ENCODE data around the gene AGAP2. TPM values are rescaled to one million over a fixed set of nuclear protein-coding genes. Genes with fewer than 3 reads are reported as not detected.
"Not testable (repeated sequence)": the region's sequence is repeated elsewhere in the genome, so short reads cannot be mapped to it uniquely, and the experiment has no call there.

The AGAP2 gene
- polyA plus RNA-seq, 1 donor from 2014 or later = 4.1 TPM

GRCh38 chr12:57698414-57698813 lies 40.1 kb downstream of the AGAP2 start:
- peaks cover 12 to 32% (median 16%) of the 10 kb centered on the region in 3 donors for H3K4me1 Mint-ChIP-seq
- no peak overlapping the region for H3K27ac Mint-ChIP-seq
- no peaks in the 10 kb centered on the region for H3K27me3 Mint-ChIP-seq
- H3K9me3 Mint-ChIP-seq = peaks cover 0 to 5% (median 0%) of the 10 kb centered on the region in 3 donors
- peaks cover 20% of the 10 kb centered on the region for H3K36me3 Mint-ChIP-seq
- peak overlapping the region in 1 of 4 donors; percentile 12 for H3K4me3 Mint-ChIP-seq

DNA sequence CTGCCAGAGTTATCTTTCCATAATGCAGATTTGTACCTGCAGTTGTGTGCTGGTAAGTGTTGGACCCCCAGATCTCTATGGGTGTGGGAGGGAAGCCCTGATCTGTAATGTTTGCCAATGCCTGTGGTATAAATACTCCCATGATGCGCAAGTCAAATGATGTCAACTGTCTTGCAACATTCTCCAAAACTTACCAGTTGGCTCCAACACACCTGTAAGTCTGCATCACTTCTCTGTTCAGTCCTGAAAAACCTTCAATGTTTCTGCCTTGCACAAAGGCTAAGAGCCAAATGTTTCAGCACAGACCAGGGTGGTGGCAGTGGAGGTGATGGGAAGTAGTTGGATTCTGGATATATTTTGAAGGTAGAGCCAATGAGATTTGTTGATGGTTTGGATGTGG lies 41.5 kb downstream of the AGAP2 start:
- peak overlapping the region in 1 of 4 donors; percentile 41 for H3K4me3 Mint-ChIP-seq

GRCh38 chr12:57695770-57696432 lies 42.6 kb downstream of the AGAP2 start:
- Mint-ChIP-seq H3K9me3 (no peaks in the 10 kb centered on the region), H3K4me1 (peaks cover 12 to 20% (median 15%) of the 10 kb centered on the region in 3 donors), H3K27me3 (no peaks in the 10 kb centered on the region), H3K4me3 (peak overlapping the region in 1 of 4 donors; percentile 18), H3K27ac (no peak overlapping the region), H3K36me3 (peaks cover 8% of the 10 kb centered on the region)

More for the DNA sequence above, 41.5 kb downstream of the AGAP2 start:
- Mint-ChIP-seq H3K36me3 (peaks cover 9% of the 10 kb centered on the region), H3K27me3 (no peaks in the 10 kb centered on the region), H3K9me3 (no peaks in the 10 kb centered on the region), H3K4me1 (peaks cover 12 to 22% (median 15%) of the 10 kb centered on the region in 3 donors), H3K27ac (no peak overlapping the region)

DNA sequence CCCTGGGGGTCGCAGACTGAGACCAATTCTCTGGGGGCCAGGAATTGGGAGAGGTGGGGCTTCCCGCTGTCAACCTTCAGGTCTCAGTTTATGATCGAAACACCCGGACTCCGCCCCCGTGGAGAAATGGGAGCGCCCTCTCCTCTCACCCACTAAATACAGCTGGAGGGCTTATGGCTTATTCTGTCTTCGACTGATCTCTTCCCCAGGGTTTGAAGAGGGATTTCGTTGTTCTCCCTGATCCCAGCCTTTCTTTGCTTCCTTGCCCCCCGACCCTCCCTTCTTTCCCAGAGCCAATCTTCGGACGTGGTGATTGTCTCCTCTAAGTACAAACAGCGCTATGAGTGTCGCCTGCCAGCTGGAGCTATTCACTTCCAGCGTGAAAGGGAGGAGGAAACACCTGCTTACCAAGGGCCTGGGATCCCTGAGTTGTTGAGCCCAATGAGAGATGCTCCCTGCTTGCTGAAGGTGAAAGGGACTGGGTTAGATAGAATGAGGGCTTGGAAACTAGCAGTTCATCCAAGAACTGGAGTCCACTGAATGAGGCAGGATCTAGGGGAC lies 44.0 kb downstream of the AGAP2 start:
- Mint-ChIP-seq H3K4me3 (no peak overlapping the region), H3K4me1 (peaks cover 4 to 8% (median 8%) of the 10 kb centered on the region in 3 donors), H3K36me3 (peaks cover 7% of the 10 kb centered on the region), H3K27me3 (no peaks in the 10 kb centered on the region), H3K27ac (no peak overlapping the region), H3K9me3 (no peaks in the 10 kb centered on the region)

DNA sequence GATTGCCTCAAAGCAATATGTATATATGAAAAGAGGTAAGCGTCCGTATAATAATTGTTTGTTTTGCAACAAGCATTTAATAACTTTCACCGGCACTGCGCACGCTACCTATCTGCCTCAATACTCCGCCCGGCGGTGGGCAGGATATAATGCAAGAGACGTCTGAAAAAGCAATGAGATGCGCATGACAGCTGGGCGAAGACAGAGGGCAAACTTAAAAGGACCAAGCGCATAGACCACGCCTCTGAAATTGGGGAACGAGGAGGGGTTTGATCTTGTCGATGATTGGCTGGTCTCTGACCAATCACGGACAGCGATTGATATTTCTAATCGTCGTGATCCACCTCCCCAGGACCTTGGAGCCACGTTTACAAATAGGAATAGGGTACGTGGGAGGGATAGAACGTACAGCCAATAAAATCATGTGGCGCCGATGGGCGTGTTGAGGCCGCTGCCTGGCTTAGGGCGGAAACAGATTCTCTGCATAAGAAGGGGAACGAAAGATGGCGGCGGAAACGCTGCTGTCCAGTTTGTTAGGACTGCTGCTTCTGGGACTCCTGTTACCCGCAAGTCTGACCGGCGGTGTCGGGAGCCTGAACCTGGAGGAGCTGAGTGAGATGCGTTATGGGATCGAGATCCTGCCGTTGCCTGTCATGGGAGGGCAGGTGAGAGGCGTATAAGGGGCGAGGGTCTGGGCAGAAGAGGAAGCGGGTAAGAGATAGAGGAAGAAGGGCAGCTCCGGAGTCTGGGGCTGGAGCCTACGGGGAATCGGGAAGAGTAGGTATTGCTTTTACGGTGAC lies 44.7 kb downstream of the AGAP2 start, which contains the start of gene OS9:
OS9 (plus strand) TSS at position 474 of the 800 bp plus-strand sequence; CDS start at position 504, 30 bp downstream.
- Mint-ChIP-seq H3K9me3 (no peaks in the 10 kb centered on the region), H3K27ac (no peak within 1 kb of the TSS), H3K36me3 (peaks cover 5% of the 10 kb centered on the region), H3K27me3 (peaks cover 2% of the 10 kb centered on the region), H3K4me1 (peaks cover 2 to 3% (median 2%) of the 10 kb centered on the region in 3 donors), H3K4me3 (no peak within 1 kb of the TSS)

DNA sequence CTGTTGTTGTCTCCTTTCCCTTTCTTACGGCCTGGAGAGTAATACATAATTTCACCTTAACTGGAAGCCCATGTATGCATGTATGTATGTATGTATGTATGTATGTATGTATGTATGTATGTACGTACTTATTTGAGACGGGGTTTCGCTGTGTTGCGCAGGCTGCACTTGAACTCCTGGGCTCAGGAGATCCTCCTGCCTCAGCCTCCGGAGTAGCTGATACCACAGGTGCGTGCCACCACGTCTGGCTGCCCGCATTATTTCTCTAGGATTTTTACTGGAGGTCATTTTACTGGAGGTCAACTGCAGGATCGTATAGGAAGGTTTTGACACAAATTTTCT lies 45.3 kb downstream of the AGAP2 start:
- no peak overlapping the region for H3K4me3 Mint-ChIP-seq
- peaks cover 3% of the 10 kb centered on the region for H3K27me3 Mint-ChIP-seq
- H3K4me1 Mint-ChIP-seq = peaks cover 0 to 1% (median 0%) of the 10 kb centered on the region in 3 donors
- peaks cover 3% of the 10 kb centered on the region for H3K36me3 Mint-ChIP-seq
- no peaks in the 10 kb centered on the region for H3K9me3 Mint-ChIP-seq
- H3K27ac Mint-ChIP-seq = no peak overlapping the region

DNA sequence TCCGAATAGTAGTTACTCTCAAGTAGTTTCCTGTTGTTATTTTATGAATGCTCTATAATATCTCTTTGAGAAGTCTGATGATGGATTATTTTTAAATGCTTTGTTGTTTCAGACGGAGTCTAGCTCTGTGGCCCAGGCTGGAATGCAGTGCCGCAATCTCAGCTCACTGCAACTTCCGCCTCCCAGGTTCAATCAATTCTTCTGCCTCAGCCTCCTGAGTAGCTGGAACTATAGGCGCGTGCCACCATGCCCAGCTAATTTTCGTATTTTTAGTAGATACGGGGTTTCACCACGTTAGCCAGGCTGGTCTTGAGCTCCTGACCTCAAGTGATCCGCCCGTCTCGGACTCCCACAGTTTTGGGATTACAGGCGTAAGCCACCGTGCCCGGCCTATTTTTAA lies 46.0 kb downstream of the AGAP2 start:
- no peaks in the 10 kb centered on the region for H3K36me3 Mint-ChIP-seq
- H3K27ac Mint-ChIP-seq = no peak overlapping the region
- peaks cover 3% of the 10 kb centered on the region for H3K27me3 Mint-ChIP-seq
- no peak overlapping the region for H3K4me3 Mint-ChIP-seq
- peaks cover 0 to 1% (median 0%) of the 10 kb centered on the region in 3 donors for H3K4me1 Mint-ChIP-seq
- no peaks in the 10 kb centered on the region for H3K9me3 Mint-ChIP-seq

DNA sequence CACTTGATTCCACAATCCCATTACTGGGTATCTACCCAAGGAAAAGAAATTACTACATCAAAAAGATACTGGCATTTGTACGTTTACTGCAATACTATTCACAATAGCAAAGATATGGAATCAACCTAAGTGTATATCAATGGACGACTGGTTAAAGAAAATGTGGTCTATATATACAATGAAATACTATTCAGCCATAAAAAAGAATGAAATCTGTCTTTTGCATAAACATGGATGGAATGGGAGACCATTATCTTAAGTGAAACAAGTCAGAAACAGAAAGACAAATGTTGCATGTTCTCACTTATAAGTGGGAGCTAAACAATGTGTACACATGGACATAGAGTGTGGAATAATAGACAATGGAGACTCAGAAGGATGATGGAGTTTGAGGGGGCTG lies 49.6 kb downstream of the AGAP2 start:
- H3K4me3 Mint-ChIP-seq = no peak overlapping the region
- peaks cover 1% of the 10 kb centered on the region for H3K36me3 Mint-ChIP-seq
- peaks cover 21% of the 10 kb centered on the region for H3K27me3 Mint-ChIP-seq
- H3K27ac Mint-ChIP-seq = no peak overlapping the region
- no peaks in the 10 kb centered on the region for H3K9me3 Mint-ChIP-seq
- H3K4me1 Mint-ChIP-seq = no peaks in the 10 kb centered on the region

DNA sequence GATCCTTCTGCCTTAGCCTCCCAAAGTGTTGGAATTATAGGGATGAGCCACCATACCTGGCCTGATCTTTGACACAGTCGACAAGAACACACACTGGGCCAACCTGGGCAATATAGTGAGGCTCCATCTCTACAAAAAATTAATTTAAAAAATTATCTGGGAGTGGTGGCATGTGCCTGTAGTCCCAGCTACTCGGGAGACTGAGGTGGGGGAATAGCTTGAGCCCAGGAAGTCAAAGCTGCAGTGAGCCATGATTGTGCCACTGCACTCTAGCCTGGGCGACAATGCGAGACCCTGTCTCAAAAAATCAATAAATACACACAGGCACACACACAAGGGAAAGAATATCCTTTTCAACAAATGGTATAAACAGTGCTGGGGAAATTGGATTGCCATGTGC lies 50.7 kb downstream of the AGAP2 start:
- H3K36me3 Mint-ChIP-seq = peaks cover 1% of the 10 kb centered on the region
- peaks cover 22% of the 10 kb centered on the region for H3K27me3 Mint-ChIP-seq
- no peak overlapping the region for H3K27ac Mint-ChIP-seq
- no peaks in the 10 kb centered on the region for H3K4me1 Mint-ChIP-seq
- no peak overlapping the region for H3K4me3 Mint-ChIP-seq
- H3K9me3 Mint-ChIP-seq = no peaks in the 10 kb centered on the region

GRCh38 chr12:57679697-57680096 lies 58.8 kb downstream of the AGAP2 start:
- Mint-ChIP-seq H3K27ac (no peak overlapping the region), H3K27me3 (peaks cover 13% of the 10 kb centered on the region), H3K9me3 (peaks cover 1 to 5% (median 5%) of the 10 kb centered on the region in 3 donors)

GRCh38 chr12:57677947-57678346 lies 60.6 kb downstream of the AGAP2 start:
- H3K4me3 Mint-ChIP-seq, H3K4me1 Mint-ChIP-seq, H3K27me3 Mint-ChIP-seq, H3K27ac Mint-ChIP-seq, H3K36me3 Mint-ChIP-seq, H3K9me3 Mint-ChIP-seq: not testable (repeated sequence)

More at GRCh38 chr12:57679697-57680096, 58.8 kb downstream of the AGAP2 start:
- H3K4me3 Mint-ChIP-seq = no peak overlapping the region
- no peaks in the 10 kb centered on the region for H3K4me1 Mint-ChIP-seq
- no peaks in the 10 kb centered on the region for H3K36me3 Mint-ChIP-seq

DNA sequence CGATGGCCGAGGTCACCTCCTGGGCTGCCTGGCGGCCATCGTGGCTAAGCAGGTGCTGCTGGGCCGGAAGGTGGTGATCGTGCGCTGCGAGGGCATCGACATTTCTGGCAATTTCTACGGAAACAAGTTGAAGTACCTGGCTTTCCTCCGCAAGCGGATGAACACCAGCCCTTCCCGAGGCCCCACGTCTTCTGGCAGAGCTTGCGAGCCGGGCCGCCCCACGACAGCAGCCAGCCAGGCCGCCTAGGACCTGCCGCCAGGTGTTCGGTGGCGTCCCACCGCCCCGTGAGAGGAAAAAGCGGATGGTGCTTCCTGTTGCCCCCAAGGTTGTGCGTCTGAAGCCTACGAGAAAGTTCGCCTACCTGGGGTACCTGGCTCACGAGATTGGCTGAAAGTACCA lies 63.9 kb downstream of the AGAP2 start:
- peaks cover 4% of the 10 kb centered on the region for H3K36me3 Mint-ChIP-seq
- no peak overlapping the region for H3K4me3 Mint-ChIP-seq
- no peak overlapping the region for H3K27ac Mint-ChIP-seq
- H3K4me1 Mint-ChIP-seq = no peaks in the 10 kb centered on the region
- H3K27me3 Mint-ChIP-seq = peaks cover 8% of the 10 kb centered on the region
- H3K9me3 Mint-ChIP-seq = no peaks in the 10 kb centered on the region

Data from IgD-negative memory B cell (primary cell).